Measurements from ENCODE around the gene KRTAP10-5. TPM values are rescaled to one million over a fixed set of nuclear protein-coding genes. Genes with fewer than 3 reads are reported as not detected.

The KRTAP10-5 gene
- polyA plus RNA-seq, 1 donor (not counting 4 experiments of a cell fraction or from before 2014, with no cell fraction given) = not detected

GRCh38 chr21:44539991-44540666 lies 40.3 kb downstream of the KRTAP10-5 start, which contains the start of gene KRTAP10-1:
TSS of gene KRTAP10-1 (minus strand) at chr21:44540195. CDS start at chr21:44540150, 45 bp downstream.
- H3K4me1 ChIP-seq (ENCODE audit: control insufficient read depth, extremely low read depth, insufficient read depth, low read length) = no peaks in the 10 kb centered on the region
- TF ChIP-seq, protein P1, sequence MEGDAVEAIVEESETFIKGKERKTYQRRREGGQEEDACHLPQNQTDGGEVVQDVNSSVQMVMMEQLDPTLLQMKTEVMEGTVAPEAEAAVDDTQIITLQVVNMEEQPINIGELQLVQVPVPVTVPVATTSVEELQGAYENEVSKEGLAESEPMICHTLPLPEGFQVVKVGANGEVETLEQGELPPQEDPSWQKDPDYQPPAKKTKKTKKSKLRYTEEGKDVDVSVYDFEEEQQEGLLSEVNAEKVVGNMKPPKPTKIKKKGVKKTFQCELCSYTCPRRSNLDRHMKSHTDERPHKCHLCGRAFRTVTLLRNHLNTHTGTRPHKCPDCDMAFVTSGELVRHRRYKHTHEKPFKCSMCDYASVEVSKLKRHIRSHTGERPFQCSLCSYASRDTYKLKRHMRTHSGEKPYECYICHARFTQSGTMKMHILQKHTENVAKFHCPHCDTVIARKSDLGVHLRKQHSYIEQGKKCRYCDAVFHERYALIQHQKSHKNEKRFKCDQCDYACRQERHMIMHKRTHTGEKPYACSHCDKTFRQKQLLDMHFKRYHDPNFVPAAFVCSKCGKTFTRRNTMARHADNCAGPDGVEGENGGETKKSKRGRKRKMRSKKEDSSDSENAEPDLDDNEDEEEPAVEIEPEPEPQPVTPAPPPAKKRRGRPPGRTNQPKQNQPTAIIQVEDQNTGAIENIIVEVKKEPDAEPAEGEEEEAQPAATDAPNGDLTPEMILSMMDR (optimal IDR thresholded peaks at IDR 0.05 in 1 of 3, IDR thresholded peaks at IDR 0.05 in 1 of 3, conservative IDR thresholded peaks at IDR 0.05 in 1 of 3; ENCODE audit: extremely low read depth in 1 of 3, insufficient read depth in 2 of 3, low read length in 3 of 3) = no peak
- H3K4me3 ChIP-seq (ENCODE audit: control insufficient read depth in 2 of 3, extremely low read depth in 1 of 3, insufficient read depth in 2 of 3, low read depth in 1 of 3, low read length in 3 of 3) = no peak within 1 kb of the TSS
- no peaks in the 10 kb centered on the region for H3K79me2 ChIP-seq (ENCODE audit: control insufficient read depth, insufficient read depth, low read length)
- no peak within 1 kb of the TSS for H3K9ac ChIP-seq (ENCODE audit: control insufficient read depth, extremely low read depth, insufficient read depth, low read length)
- H4K20me1 ChIP-seq (ENCODE audit: control insufficient read depth, extremely low read depth, insufficient read depth, low read length) = no peaks in the 10 kb centered on the region
- FAIRE-seq (no peak), DNase-seq (ENCODE audit: low read depth, low spot score) (no peak)
- no peak within 1 kb of the TSS for H2AFZ ChIP-seq (ENCODE audit: control insufficient read depth, low read length)
- H3K4me2 ChIP-seq (ENCODE audit: control insufficient read depth, extremely low read depth, insufficient read depth, low read depth, low read length) = no peak within 1 kb of the TSS
- no peaks in the 10 kb centered on the region for H3K9me3 ChIP-seq (ENCODE audit: control insufficient read depth, low read depth, low read length)
- no peaks in the 10 kb centered on the region for H3K36me3 ChIP-seq (ENCODE audit: control insufficient read depth in 2 of 2, extremely low read depth in 1 of 2, insufficient read depth in 2 of 2, low read length in 2 of 2)
- dilution Hi-C loops (cut with MboI; ENCODE audit: extremely low pct_ligation_motif_present, low sequenced_read_pairs) = no loop called here
- H3K9me1 ChIP-seq (ENCODE audit: control insufficient read depth, extremely low read depth, insufficient read depth, low read length) = no peaks in the 10 kb centered on the region
- H3K27me3 ChIP-seq (ENCODE audit: control insufficient read depth, extremely low read depth, insufficient read depth, low read length) = no peaks in the 10 kb centered on the region
- H3K27ac ChIP-seq (ENCODE audit: control insufficient read depth, insufficient read depth, low read length) = no peak within 1 kb of the TSS

GRCh38 chr21:44539046-44539445 lies 41.4 kb downstream of the KRTAP10-5 start:
- Histone ChIP-seq H3K79me2 (ENCODE audit: control insufficient read depth, insufficient read depth, low read length) (no peaks in the 10 kb centered on the region), H3K4me1 (ENCODE audit: control insufficient read depth, extremely low read depth, insufficient read depth, low read length) (no peaks in the 10 kb centered on the region), H3K9ac (ENCODE audit: control insufficient read depth, extremely low read depth, insufficient read depth, low read length) (no peak overlapping the region), H4K20me1 (ENCODE audit: control insufficient read depth, extremely low read depth, insufficient read depth, low read length) (no peaks in the 10 kb centered on the region), H2AFZ (ENCODE audit: control insufficient read depth, low read length) (no peak overlapping the region), H3K36me3 (ENCODE audit: control insufficient read depth in 2 of 2, extremely low read depth in 1 of 2, insufficient read depth in 2 of 2, low read length in 2 of 2) (no peaks in the 10 kb centered on the region), H3K4me3 (ENCODE audit: control insufficient read depth in 2 of 3, extremely low read depth in 1 of 3, insufficient read depth in 2 of 3, low read depth in 1 of 3, low read length in 3 of 3) (no peak overlapping the region), H3K27ac (ENCODE audit: control insufficient read depth, insufficient read depth, low read length) (no peak overlapping the region), H3K4me2 (ENCODE audit: control insufficient read depth, extremely low read depth, insufficient read depth, low read depth, low read length) (no peak overlapping the region), H3K9me1 (ENCODE audit: control insufficient read depth, extremely low read depth, insufficient read depth, low read length) (no peaks in the 10 kb centered on the region), H3K9me3 (ENCODE audit: control insufficient read depth, low read depth, low read length) (no peaks in the 10 kb centered on the region), H3K27me3 (ENCODE audit: control insufficient read depth, extremely low read depth, insufficient read depth, low read length) (no peaks in the 10 kb centered on the region)
- FAIRE-seq = no peak
- no peak for DNase-seq (ENCODE audit: low read depth, low spot score)
- no peak for TF ChIP-seq EZH2 (IDR thresholded peaks at IDR 0.05; ENCODE audit: low read length)
- TF ChIP-seq, protein P1 (optimal IDR thresholded peaks at IDR 0.05 in 1 of 3, IDR thresholded peaks at IDR 0.05 in 1 of 3, conservative IDR thresholded peaks at IDR 0.05 in 1 of 3; ENCODE audit: extremely low read depth in 1 of 3, insufficient read depth in 2 of 3, low read length in 3 of 3) = no peak
- dilution Hi-C loops (cut with MboI; ENCODE audit: extremely low pct_ligation_motif_present, low sequenced_read_pairs) = no loop called here
